Measurements from ENCODE around the gene SRD5A3.
"Not testable (repeated sequence)": the region's sequence is repeated elsewhere in the genome, so short reads cannot be mapped to it uniquely, and the experiment has no call there.

The SRD5A3 gene

DNA sequence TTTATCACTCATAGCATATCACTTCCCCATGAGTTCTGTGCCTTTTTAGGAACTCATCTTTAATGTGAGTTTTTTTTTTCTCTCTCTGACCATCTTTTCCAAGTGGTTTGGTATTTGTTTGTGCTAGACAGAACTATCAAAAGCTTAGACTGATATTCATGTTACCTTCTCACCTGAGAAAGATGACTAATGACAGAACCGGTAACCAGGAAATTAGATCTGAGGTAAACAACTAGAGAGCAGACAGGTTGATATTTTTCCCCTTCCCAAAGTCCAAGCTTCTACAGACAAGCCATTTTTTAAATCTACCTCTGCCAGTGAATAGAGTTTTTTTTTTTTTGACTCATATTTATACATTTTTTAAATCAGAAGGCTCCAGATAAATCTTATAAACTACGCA is 17.0 kb upstream of the SRD5A3 start:
- peaks cover 5% of the 10 kb centered on the region for H3K27me3 Mint-ChIP-seq
- H3K4me3 Mint-ChIP-seq, result no peak overlapping the region
- intact Hi-C loops (cut with micrococcal nuclease), result no loop called here
- peak overlapping the region; percentile 84 for H3K27ac Mint-ChIP-seq
- H3K9me3 Mint-ChIP-seq, result peaks cover 9% of the 10 kb centered on the region
- no peaks in the 10 kb centered on the region for H3K36me3 Mint-ChIP-seq (ENCODE audit: low read depth)
- peaks cover 23% of the 10 kb centered on the region for H3K4me1 Mint-ChIP-seq (ENCODE audit: low read depth)

DNA sequence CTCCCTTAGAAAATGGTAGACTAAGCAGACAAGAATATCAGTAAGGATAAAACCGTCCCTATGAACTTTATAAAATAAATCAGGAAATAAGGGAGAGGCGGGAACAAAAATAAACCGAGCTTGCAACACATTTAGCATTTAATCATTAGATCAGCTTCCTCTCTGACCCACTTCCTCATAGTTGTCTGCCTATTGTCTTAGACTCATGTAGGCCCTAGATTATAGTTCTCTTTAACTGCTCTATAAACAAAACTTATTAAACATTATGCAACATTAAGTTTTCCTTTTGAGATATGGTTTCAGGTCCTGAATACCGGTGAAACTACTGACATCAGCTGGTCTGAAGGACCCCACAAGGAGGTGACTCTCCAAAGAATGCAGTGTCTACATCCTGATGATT is 15.8 kb upstream of the SRD5A3 start:
- H3K27me3 Mint-ChIP-seq, result no peaks in the 10 kb centered on the region
- peak overlapping the region; percentile 84 for H3K27ac Mint-ChIP-seq
- peaks cover 23% of the 10 kb centered on the region for H3K4me1 Mint-ChIP-seq (ENCODE audit: low read depth)
- peaks cover 9% of the 10 kb centered on the region for H3K9me3 Mint-ChIP-seq
- intact Hi-C loops (cut with micrococcal nuclease), result no loop called here
- no peaks in the 10 kb centered on the region for H3K36me3 Mint-ChIP-seq (ENCODE audit: low read depth)
- no peak overlapping the region for H3K4me3 Mint-ChIP-seq

DNA sequence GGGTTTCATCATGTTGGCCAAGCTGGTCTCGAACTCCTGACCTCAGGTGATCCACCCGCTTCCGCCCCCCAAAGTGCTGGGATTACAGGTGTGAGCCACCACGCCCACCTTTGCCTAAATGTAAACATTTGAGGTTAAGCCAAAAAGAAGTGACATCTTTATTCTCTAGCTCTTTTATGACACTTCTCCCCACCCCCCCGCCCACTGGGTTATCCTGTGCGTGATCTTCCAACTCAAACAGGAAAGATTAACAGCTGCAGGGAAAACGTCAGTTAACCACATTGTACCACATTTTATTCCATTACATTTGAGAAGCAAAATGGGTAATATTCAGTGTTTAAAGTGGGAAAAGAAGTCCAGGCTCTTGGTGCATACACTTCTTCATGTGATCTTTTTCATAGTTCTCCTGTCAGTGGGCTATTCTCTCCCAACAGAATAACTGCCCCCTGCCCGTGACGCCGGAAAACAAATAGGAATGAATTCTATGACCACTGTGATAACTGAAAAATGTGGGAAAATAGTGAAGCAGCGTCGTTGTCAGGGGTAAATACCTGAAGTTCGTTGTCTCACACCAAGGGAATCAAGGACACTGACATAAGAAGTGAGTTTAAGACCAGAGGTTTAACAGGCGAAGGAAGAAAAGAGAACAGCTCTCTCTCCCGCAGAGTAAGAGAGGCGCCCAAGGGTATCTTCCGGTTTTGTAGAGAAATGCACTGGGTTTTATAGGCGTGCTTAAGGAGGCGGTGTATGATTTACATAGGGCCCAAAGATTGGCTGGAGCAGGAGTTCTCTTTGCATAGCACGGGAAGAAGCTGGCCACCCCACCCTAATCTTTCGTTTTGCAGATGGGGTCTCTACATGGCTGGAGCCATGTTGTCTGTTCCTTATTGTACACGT is 9.7 kb upstream of the SRD5A3 start:
- no peak overlapping the region for H3K4me3 Mint-ChIP-seq
- intact Hi-C loops (cut with micrococcal nuclease), result no loop called here
- peak overlapping the region; percentile 33 for H3K27ac Mint-ChIP-seq
- H3K36me3 Mint-ChIP-seq (ENCODE audit: low read depth), result no peaks in the 10 kb centered on the region
- H3K4me1 Mint-ChIP-seq (ENCODE audit: low read depth), result peaks cover 18% of the 10 kb centered on the region
- H3K27me3 Mint-ChIP-seq, result no peaks in the 10 kb centered on the region
- H3K9me3 Mint-ChIP-seq, result peaks cover 6% of the 10 kb centered on the region

GRCh38 chr4:55337944-55338343 is 8.1 kb upstream of the SRD5A3 start:
- H3K27me3 Mint-ChIP-seq, result no peaks in the 10 kb centered on the region
- H3K27ac Mint-ChIP-seq, result peak overlapping the region; percentile 2
- peaks cover 18% of the 10 kb centered on the region for H3K4me1 Mint-ChIP-seq (ENCODE audit: low read depth)
- no peak overlapping the region for H3K4me3 Mint-ChIP-seq
- no peaks in the 10 kb centered on the region for H3K36me3 Mint-ChIP-seq (ENCODE audit: low read depth)
- intact Hi-C loops (cut with micrococcal nuclease), result no loop called here
- peaks cover 6% of the 10 kb centered on the region for H3K9me3 Mint-ChIP-seq

- intact Hi-C loops (cut with micrococcal nuclease), result no loop called here
- no peaks in the 10 kb centered on the region for H3K36me3 Mint-ChIP-seq (ENCODE audit: low read depth)
- peaks cover 18% of the 10 kb centered on the region for H3K4me1 Mint-ChIP-seq (ENCODE audit: low read depth)
- H3K4me3 Mint-ChIP-seq, result no peak overlapping the region
- H3K27ac Mint-ChIP-seq, result no peak overlapping the region
- H3K9me3 Mint-ChIP-seq, result peaks cover 6% of the 10 kb centered on the region
- H3K27me3 Mint-ChIP-seq, result no peaks in the 10 kb centered on the region
These were observed 7.6 kb upstream of the SRD5A3 start for GRCh38 chr4:55338486-55338885.

DNA sequence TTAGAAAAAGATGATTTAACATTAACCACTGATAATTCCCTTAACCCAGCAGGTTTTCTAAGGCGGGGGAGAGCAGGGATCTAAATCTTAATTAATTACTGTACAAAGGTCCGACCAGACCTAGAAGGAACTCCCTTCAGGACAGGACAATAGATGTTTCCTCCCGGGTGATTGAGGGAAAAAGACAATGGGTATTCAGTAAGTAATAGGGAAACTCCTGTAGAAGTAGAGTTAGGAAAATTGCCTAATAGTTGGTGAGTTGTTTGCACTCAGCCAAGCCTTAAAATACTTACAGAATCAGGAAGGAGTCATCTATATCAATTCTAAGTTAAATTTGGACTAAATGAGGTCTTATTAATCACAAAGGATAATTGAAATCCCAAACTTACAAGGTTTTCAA is 5.8 kb upstream of the SRD5A3 start:
- H3K27me3 Mint-ChIP-seq, result no peaks in the 10 kb centered on the region
- H3K9me3 Mint-ChIP-seq, result peaks cover 6% of the 10 kb centered on the region
- H3K36me3 Mint-ChIP-seq (ENCODE audit: low read depth), result no peaks in the 10 kb centered on the region
- H3K4me3 Mint-ChIP-seq, result no peak overlapping the region
- H3K4me1 Mint-ChIP-seq (ENCODE audit: low read depth), result peaks cover 18% of the 10 kb centered on the region
- intact Hi-C loops (cut with micrococcal nuclease), result no loop called here
- H3K27ac Mint-ChIP-seq, result no peak overlapping the region

- Mint-ChIP-seq H3K4me1 (ENCODE audit: low read depth) (peaks cover 16% of the 10 kb centered on the region), H3K4me3 (no peak overlapping the region), H3K27ac (no peak overlapping the region), H3K36me3 (ENCODE audit: low read depth) (peaks cover 9% of the 10 kb centered on the region), H3K9me3 (peaks cover 5% of the 10 kb centered on the region), H3K27me3 (no peaks in the 10 kb centered on the region)
- intact Hi-C loops (cut with micrococcal nuclease), result no loop called here
These were observed 2.2 kb upstream of the SRD5A3 start for GRCh38 chr4:55343887-55344286.

GRCh38 chr4:55345054-55345453 is 988 bp upstream of the SRD5A3 start:
- Mint-ChIP-seq H3K27me3 (no peaks in the 10 kb centered on the region), H3K36me3 (ENCODE audit: low read depth) (peaks cover 9% of the 10 kb centered on the region), H3K9me3 (no peaks in the 10 kb centered on the region), H3K27ac (no peak overlapping the region), H3K4me3 (no peak overlapping the region), H3K4me1 (ENCODE audit: low read depth) (peaks cover 16% of the 10 kb centered on the region)
- intact Hi-C loops (cut with micrococcal nuclease), result loop anchor here (5.0 kb wide), 1 partner anchor 202 kb away; the partner anchor contains the start of gene CLOCK

DNA sequence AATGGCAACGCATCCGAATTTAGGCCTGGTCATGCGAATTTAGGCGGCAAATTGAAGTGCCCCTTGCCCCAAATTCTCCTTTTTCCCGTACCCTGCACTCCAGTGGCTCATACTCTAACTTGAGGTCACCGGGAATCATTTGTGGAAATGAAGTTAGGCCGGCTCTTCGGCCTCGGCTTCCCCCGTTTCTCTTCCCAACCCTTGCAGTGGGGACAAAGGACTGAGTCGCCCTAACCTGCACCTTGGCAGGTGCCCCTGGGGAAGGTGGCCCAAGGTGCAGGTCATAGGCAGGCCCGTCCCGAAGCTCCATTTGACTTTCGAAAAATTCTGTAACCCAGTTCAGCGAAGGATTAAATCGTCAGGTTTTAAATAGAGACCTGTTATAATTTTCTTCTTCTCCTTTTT is 811 bp downstream of the SRD5A3 start:
- intact Hi-C loops (cut with micrococcal nuclease), result loop anchor here (1.0 to 5.0 kb wide), 4 partner anchors 48 to 602 kb away; partner anchors contain the start of genes CEP135, CLOCK, EXOC1 and TMEM165
- H3K4me3 Mint-ChIP-seq, result peak overlapping the region; percentile 93
- no peaks in the 10 kb centered on the region for H3K9me3 Mint-ChIP-seq

DNA sequence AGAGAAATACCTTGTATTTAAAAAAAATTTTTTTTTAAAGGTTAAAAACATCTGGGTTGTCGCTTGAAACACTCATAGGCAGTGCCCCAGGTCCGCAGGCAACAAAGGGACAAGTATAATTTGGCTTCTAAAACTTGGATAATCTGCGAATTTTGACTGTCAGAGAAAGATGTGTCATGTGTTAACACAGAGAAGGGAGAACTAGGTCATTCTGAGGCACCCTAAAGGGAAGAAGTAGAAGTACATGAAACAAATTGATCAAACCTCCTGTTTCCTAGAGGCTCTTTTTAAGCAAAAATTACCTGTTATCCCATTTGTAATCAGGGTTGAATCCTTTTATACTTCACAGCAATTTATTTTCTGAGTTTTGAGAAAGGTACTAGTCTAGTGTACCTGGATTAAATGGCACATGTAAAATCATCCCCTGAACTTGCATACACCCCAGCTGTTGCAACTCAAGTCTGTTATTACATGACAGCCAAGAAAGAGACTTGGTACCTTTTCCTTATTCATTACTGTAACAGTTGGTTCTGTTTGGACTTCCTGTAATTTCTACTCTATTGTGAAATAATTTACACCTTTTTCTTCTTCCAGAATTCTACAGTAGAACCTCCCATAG is 1.7 kb downstream of the SRD5A3 start:
- intact Hi-C loops (cut with micrococcal nuclease), result loop anchor here (2.0 to 5.0 kb wide), 3 partner anchors 200 to 601 kb away; partner anchors contain the start of genes CEP135, CLOCK and EXOC1
- H3K27ac Mint-ChIP-seq, result peak overlapping the region; percentile 93

More for the DNA sequence above, 811 bp downstream of the SRD5A3 start:
- no peaks in the 10 kb centered on the region for H3K27me3 Mint-ChIP-seq
- peaks cover 17% of the 10 kb centered on the region for H3K4me1 Mint-ChIP-seq (ENCODE audit: low read depth)
- H3K36me3 Mint-ChIP-seq (ENCODE audit: low read depth), result peaks cover 20% of the 10 kb centered on the region
- peak overlapping the region; percentile 93 for H3K27ac Mint-ChIP-seq

GRCh38 chr4:55348466-55348865 is 2.4 kb downstream of the SRD5A3 start:
- H3K4me1 Mint-ChIP-seq (ENCODE audit: low read depth), result peaks cover 31% of the 10 kb centered on the region
- H3K27ac Mint-ChIP-seq, result no peak overlapping the region
- peaks cover 36% of the 10 kb centered on the region for H3K36me3 Mint-ChIP-seq (ENCODE audit: low read depth)
- H3K4me3 Mint-ChIP-seq, result no peak overlapping the region
- H3K9me3 Mint-ChIP-seq, result peaks cover 12% of the 10 kb centered on the region
- intact Hi-C loops (cut with micrococcal nuclease), result loop anchor here (5.0 kb wide), 1 partner anchor 199 kb away; the partner anchor contains the start of gene CLOCK
- H3K27me3 Mint-ChIP-seq, result no peaks in the 10 kb centered on the region

More for the DNA sequence above, 1.7 kb downstream of the SRD5A3 start:
- H3K36me3 Mint-ChIP-seq (ENCODE audit: low read depth), result peaks cover 28% of the 10 kb centered on the region
- H3K4me3 Mint-ChIP-seq, result no peak overlapping the region
- no peaks in the 10 kb centered on the region for H3K27me3 Mint-ChIP-seq
- peaks cover 5% of the 10 kb centered on the region for H3K9me3 Mint-ChIP-seq
- H3K4me1 Mint-ChIP-seq (ENCODE audit: low read depth), result peaks cover 26% of the 10 kb centered on the region

DNA sequence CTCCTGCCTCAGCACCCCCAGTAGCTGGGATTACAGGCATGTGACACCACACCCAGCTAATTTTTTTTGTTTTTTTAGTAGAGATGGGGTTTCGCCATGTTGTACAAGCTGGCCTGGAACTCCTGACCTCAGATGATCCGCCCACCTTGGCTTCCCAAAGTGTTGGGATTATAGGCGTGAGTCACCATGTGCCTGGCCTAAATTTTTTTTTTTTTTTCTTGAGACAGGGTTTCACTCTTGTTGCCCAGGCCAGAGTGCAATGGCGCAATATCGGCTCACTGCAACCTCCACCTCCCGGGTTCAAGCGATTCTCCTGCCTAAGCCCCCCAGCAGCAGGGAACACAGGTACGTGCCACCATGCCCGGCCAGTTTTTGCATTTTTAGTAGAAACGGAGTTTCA is 4.8 kb downstream of the SRD5A3 start:
- Mint-ChIP-seq H3K4me1 (ENCODE audit: low read depth) (peaks cover 38% of the 10 kb centered on the region), H3K9me3 (peaks cover 22% of the 10 kb centered on the region), H3K36me3 (ENCODE audit: low read depth) (peaks cover 45% of the 10 kb centered on the region)
- intact Hi-C loops (cut with micrococcal nuclease), result loop anchor here (10.0 kb wide), 1 partner anchor 394 kb away; no protein-coding TSS in a partner anchor
- not testable (repeated sequence) for H3K4me3 Mint-ChIP-seq, H3K27ac Mint-ChIP-seq, H3K27me3 Mint-ChIP-seq

GRCh38 chr4:55351824-55352223 is 5.8 kb downstream of the SRD5A3 start:
- Mint-ChIP-seq H3K27ac (no peak overlapping the region), H3K4me1 (ENCODE audit: low read depth) (peaks cover 40% of the 10 kb centered on the region), H3K9me3 (peaks cover 22% of the 10 kb centered on the region), H3K36me3 (ENCODE audit: low read depth) (peaks cover 38% of the 10 kb centered on the region), H3K27me3 (no peaks in the 10 kb centered on the region), H3K4me3 (no peak overlapping the region)
- intact Hi-C loops (cut with micrococcal nuclease), result loop anchor here (10.0 kb wide), 1 partner anchor 393 kb away; no protein-coding TSS in a partner anchor

- Mint-ChIP-seq H3K4me3 (no peak overlapping the region), H3K27me3 (no peaks in the 10 kb centered on the region), H3K4me1 (ENCODE audit: low read depth) (peaks cover 41% of the 10 kb centered on the region), H3K27ac (peak overlapping the region; percentile 23), H3K9me3 (peaks cover 22% of the 10 kb centered on the region), H3K36me3 (ENCODE audit: low read depth) (peaks cover 38% of the 10 kb centered on the region)
- intact Hi-C loops (cut with micrococcal nuclease), result loop anchor here (10.0 kb wide), 1 partner anchor 392 kb away; no protein-coding TSS in a partner anchor
These were observed 6.7 kb downstream of the SRD5A3 start for GRCh38 chr4:55352726-55353125.
